Measurements from ENCODE around the gene PTPN13.

DNA sequence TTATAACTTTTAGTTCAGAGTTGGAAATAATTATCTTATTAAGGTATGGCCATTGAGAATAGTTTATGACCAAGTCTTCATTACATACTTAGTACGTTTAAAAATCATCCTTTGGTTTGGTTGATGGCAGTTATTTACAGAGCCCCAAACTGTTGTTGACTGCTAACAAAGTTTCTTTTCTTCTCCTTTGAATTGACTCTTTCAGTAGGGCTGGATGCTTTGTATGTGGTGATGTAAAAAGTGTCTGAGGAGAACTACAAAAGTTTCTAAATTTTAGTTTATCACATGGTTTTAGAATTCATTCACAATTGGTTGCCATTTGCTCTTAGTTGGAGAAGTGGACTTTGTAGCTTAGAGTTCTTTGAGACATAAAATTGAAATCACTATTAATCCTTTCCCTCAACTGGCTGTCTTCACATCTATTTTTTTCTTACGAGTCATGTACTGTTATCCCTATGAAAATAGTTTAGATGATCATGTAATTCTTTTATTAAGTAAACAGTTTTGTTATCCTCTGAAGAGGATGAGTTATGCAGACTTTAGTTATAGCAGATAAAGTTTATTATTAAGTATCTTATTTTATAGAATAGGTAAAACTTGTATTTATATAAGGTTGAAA lies 14.8 kb downstream of the PTPN13 start:
- TF ChIP-seq, protein P1, sequence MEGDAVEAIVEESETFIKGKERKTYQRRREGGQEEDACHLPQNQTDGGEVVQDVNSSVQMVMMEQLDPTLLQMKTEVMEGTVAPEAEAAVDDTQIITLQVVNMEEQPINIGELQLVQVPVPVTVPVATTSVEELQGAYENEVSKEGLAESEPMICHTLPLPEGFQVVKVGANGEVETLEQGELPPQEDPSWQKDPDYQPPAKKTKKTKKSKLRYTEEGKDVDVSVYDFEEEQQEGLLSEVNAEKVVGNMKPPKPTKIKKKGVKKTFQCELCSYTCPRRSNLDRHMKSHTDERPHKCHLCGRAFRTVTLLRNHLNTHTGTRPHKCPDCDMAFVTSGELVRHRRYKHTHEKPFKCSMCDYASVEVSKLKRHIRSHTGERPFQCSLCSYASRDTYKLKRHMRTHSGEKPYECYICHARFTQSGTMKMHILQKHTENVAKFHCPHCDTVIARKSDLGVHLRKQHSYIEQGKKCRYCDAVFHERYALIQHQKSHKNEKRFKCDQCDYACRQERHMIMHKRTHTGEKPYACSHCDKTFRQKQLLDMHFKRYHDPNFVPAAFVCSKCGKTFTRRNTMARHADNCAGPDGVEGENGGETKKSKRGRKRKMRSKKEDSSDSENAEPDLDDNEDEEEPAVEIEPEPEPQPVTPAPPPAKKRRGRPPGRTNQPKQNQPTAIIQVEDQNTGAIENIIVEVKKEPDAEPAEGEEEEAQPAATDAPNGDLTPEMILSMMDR (conservative IDR thresholded peaks at IDR 0.05; ENCODE audit: low read depth, low read length), result no peak
- no peak for TF ChIP-seq EZH2 (IDR thresholded peaks at IDR 0.05; ENCODE audit: low read length, unreplicated experiment)
- no peak for TF ChIP-seq EZH2phosphoT487 (IDR thresholded peaks at IDR 0.05; ENCODE audit: borderline replicate concordance, low read length)
